Measurements from ENCODE around the gene MCTP2. TPM values are rescaled to one million over a fixed set of nuclear protein-coding genes. Genes with fewer than 3 reads are reported as not detected.

The MCTP2 gene
- total and polyA plus RNA-seq, 2 of the 8 experiments (the other 6 are each of a cell fraction or from before 2014, with no cell fraction given): 3.4 to 4.5 TPM

- H3K23me2 ChIP-seq (ENCODE audit: low read depth, low read length): no peaks in the 10 kb centered on the region
- no peaks in the 10 kb centered on the region for H3K79me2 ChIP-seq (ENCODE audit: control insufficient read depth in 1 of 2, insufficient read depth in 2 of 2, low read length in 2 of 2)
- ChIA-PET CTCF (ENCODE audit: partially characterized antibody) (interaction anchor here (4.8 kb wide), 1 partner anchor 37 kb away, joined by 26 read pairs; no protein-coding TSS in a partner anchor), POLR2A (ENCODE audit: partially characterized antibody) (interaction anchor here (0.8 kb wide), 1 partner anchor 9 kb away, joined by 3 read pairs; no protein-coding TSS in a partner anchor)
- no peak overlapping the region for H2BK15ac ChIP-seq (ENCODE audit: low read length)
- H2BK12ac ChIP-seq (ENCODE audit: low read depth, low read length): no peak overlapping the region
- 92% methylated on average over 3 of the region's 3 CpGs; no CpG with 5 or more reads in 1 of the 2 experiments for WGBS, 2 experiments (ENCODE audit: extremely low coverage in 1 of 2, insufficient coverage in 1 of 2, insufficient read length in 1 of 2, insufficient replicate concordance in 2 of 2, low coverage in 1 of 2, low lambda C conversion rate in 2 of 2, missing lambda C conversion rate in 1 of 2)
- no peak overlapping the region for H3K4me2 ChIP-seq (ENCODE audit: insufficient read depth in 1 of 2, low read depth in 2 of 2, low read length in 2 of 2)
- H3K79me1 ChIP-seq (ENCODE audit: low read depth, low read length): no peaks in the 10 kb centered on the region
- no peak overlapping the region for H4K5ac ChIP-seq (ENCODE audit: insufficient read length, low read depth, low read length)
- no peak overlapping the region for H2BK120ac ChIP-seq (replicated peaks; ENCODE audit: low read depth, low read length)
- H3K9ac ChIP-seq (replicated peaks in 1 of 4; ENCODE audit: extremely low read depth in 1 of 4, low read depth in 3 of 4, low read length in 3 of 4): no peak overlapping the region
- no peak overlapping the region for H3K18ac ChIP-seq (ENCODE audit: extremely low read depth, low read length)
- H2AFZ ChIP-seq (ENCODE audit: low read length): no peak overlapping the region
- no peak overlapping the region for H3K4ac ChIP-seq (replicated peaks; ENCODE audit: insufficient read length, low read depth, low read length)
- H3K9me3 ChIP-seq (ENCODE audit: insufficient read depth in 2 of 2, low read depth in 1 of 2, low read length in 1 of 2): peaks cover 0 to 6% of the 10 kb centered on the region in 2 experiments; a peak in 1 of 4 replicates
- no peak overlapping the region for H4K91ac ChIP-seq (replicated peaks; ENCODE audit: insufficient read length, low read length)
- H3K4me3 ChIP-seq (ENCODE audit: extremely low read depth in 1 of 4, insufficient read depth in 2 of 4, low read depth in 3 of 4, low read length in 4 of 4): no peak overlapping the region
- no peak overlapping the region for H3K23ac ChIP-seq (ENCODE audit: insufficient read length)
- no peak for DNase-seq (ENCODE audit: low read depth in 1 of 2, low spot score in 2 of 2)
- TF ChIP-seq MAFK (IDR thresholded peaks at IDR 0.05; ENCODE audit: low read depth, low read length) (no peak), TAF1 (IDR thresholded peaks at IDR 0.05; ENCODE audit: low read depth, low read length) (no peak), ZNF274 (IDR thresholded peaks at IDR 0.05; ENCODE audit: borderline replicate concordance, extremely low read depth, low read length) (no peak), CHD1 (IDR thresholded peaks at IDR 0.05; ENCODE audit: low read depth, low read length) (no peak)
- H2AK5ac ChIP-seq (ENCODE audit: low read depth, low read length): no peak overlapping the region
- H3K36me3 ChIP-seq (ENCODE audit: control insufficient read depth in 2 of 4, insufficient read depth in 4 of 4, low read length in 3 of 4): no peaks in the 10 kb centered on the region
- no peak overlapping the region for H2BK5ac ChIP-seq (ENCODE audit: low read depth, low read length)
- H4K8ac ChIP-seq (ENCODE audit: extremely low read depth, insufficient read depth, low read length): no peak overlapping the region
- H3K27me3 ChIP-seq (replicated peaks in 1 of 4; ENCODE audit: control insufficient read depth in 3 of 4, extremely low read depth in 1 of 4, insufficient read depth in 3 of 4, low read length in 3 of 4): no peaks in the 10 kb centered on the region
- no peak for FAIRE-seq
- H2BK20ac ChIP-seq (ENCODE audit: low read length): no peak overlapping the region
- H3K14ac ChIP-seq (ENCODE audit: insufficient read length): no peak overlapping the region
- H3K4me1 ChIP-seq (replicated peaks in 1 of 4; ENCODE audit: control insufficient read depth in 3 of 4, insufficient read depth in 4 of 4, low read length in 3 of 4): peaks cover 2 to 9% (median 4%) of the 10 kb centered on the region in 4 experiments
- H4K20me1 ChIP-seq (replicated peaks in 1 of 2; ENCODE audit: control insufficient read depth in 1 of 2, insufficient read depth in 2 of 2, low read length in 2 of 2): no peaks in the 10 kb centered on the region
- H3K56ac ChIP-seq (replicated peaks; ENCODE audit: insufficient read length, low read depth, low read length): no peak overlapping the region
- H3K27ac ChIP-seq (ENCODE audit: low read depth, low read length): no peak overlapping the region
These were observed 55.2 kb downstream of the MCTP2 start for GRCh38 chr15:94286583-94286982.
